ENCODE measurements around the gene CCRL2. TPM values are rescaled to one million over a fixed set of nuclear protein-coding genes. Genes with fewer than 3 reads are reported as not detected.

CCRL2 gene
- polyA plus RNA-seq, 1 donor: 11.3 TPM

DNA sequence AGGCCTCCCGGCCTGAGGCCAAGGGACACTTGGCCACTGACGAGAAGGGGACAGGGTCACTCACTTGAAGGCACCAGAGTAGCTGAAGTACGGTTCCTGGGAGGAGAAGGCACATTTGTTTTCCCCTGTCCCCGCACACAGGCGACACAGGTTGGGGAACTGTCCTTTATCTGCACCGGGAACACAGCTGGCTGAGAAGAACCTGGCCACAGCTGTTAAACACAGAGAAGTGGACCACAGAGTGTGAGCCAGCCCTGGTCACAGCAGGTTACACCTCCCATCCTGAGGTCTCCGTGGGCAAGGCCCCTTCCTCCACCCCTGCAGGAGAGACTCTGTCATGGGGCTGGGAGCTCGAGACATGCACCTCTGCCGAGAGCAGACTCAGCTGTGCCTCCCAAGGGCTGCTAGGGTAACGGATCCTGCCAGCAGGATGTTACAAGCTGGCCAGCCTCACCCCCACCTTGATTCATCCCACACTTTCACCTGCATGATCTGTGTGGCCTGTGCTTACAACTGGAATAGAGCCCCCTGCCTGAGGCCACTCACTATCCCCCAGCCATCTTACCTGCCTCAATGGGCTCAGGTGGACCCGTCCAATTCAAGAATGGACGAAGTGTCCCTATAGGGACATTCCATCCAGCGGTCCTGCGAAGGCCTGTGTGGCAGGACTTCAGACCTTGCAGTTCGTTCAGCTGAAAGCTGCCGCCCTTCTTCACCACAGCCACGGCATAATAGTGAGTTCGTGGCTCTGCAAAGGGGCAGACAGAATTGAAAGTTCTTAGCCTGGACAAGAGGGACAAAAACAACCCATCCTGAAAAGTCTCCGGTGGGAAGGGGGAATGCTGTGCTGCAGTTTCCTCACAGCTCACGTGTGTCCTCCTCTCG, 48.4 kb downstream of the CCRL2 start:
- H3K9me3 ChIP-seq (ENCODE audit: control insufficient read depth, low read depth, low read length): no peaks in the 10 kb centered on the region
- no peak overlapping the region for H3K4me3 ChIP-seq (ENCODE audit: low read length)
- no CpG with 5 or more reads among the region's 21 CpGs for WGBS (ENCODE audit: insufficient coverage, low lambda C conversion rate)
- no peak for DNase-seq
- H3K27ac ChIP-seq (ENCODE audit: low read length): no peak overlapping the region
- H3K4me1 ChIP-seq (ENCODE audit: control insufficient read depth, insufficient read depth, low read length): peaks cover 22% of the 10 kb centered on the region
- no peaks in the 10 kb centered on the region for H3K27me3 ChIP-seq (ENCODE audit: control insufficient read depth, insufficient read depth, low read length)
- no peaks in the 10 kb centered on the region for H3K36me3 ChIP-seq (ENCODE audit: control insufficient read depth, insufficient read depth, low read length)

DNA sequence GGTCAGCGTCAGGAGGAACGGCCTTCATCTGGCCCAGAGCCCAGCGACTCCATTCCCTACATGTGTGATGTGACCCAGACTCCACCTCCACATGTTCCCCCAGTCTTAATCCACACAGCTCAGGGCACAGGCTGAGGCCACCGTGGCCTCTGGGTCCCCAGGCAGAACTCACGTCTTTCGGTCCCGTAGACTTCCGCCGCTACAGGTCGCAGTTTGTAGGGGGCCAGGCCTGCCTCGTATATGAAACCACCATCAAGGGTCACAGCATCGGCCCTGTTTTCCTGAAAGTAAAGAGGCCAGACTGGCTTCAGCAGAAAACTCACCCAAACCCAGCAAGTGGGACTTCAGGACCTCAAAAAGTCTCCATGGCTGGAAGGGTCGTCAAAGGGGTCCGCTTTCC, 49.1 kb downstream of the CCRL2 start:
- H3K9me3 ChIP-seq (ENCODE audit: control insufficient read depth, low read depth, low read length): no peaks in the 10 kb centered on the region
- peaks cover 22% of the 10 kb centered on the region for H3K4me1 ChIP-seq (ENCODE audit: control insufficient read depth, insufficient read depth, low read length)
- no CpG with 5 or more reads among the region's 14 CpGs for WGBS (ENCODE audit: insufficient coverage, low lambda C conversion rate)

More for the DNA sequence above, 49.1 kb downstream of the CCRL2 start:
- no peak overlapping the region for H3K4me3 ChIP-seq (ENCODE audit: low read length)
- H3K36me3 ChIP-seq (ENCODE audit: control insufficient read depth, insufficient read depth, low read length): no peaks in the 10 kb centered on the region
- H3K27ac ChIP-seq (ENCODE audit: low read length): no peak overlapping the region
- no peak for DNase-seq
- no peaks in the 10 kb centered on the region for H3K27me3 ChIP-seq (ENCODE audit: control insufficient read depth, insufficient read depth, low read length)

Other genes with a start within 250 kb of the CCRL2 start
- gene CCR1, start 198.9 kb upstream of the CCRL2 start, polyA plus RNA-seq: 3.4 TPM
- 0.15 TPM for gene CCR3, start 164.8 kb upstream of the CCRL2 start, polyA plus RNA-seq
- gene CCR2, start 53.1 kb upstream of the CCRL2 start, polyA plus RNA-seq: 1.3 TPM
- gene CCR5, start 36.3 kb upstream of the CCRL2 start, polyA plus RNA-seq: 1.8 TPM
- gene LTF, start 57.6 kb downstream of the CCRL2 start, polyA plus RNA-seq: 2.6 TPM
- not detected for gene RTP3, start 90.7 kb downstream of the CCRL2 start, polyA plus RNA-seq
- gene LRRC2, start 159.0 kb downstream of the CCRL2 start, polyA plus RNA-seq: 0.72 TPM
- gene FAM240A, start 205.3 kb downstream of the CCRL2 start, polyA plus RNA-seq: not detected